GM23248 (cell line): ENCODE results near the gene MYO1H.

ENCODE experiments used
- EZH2 ChIP-seq: fragments of 200-600 bp; sonication (generic); IDR thresholded peaks from 2 replicates; pipeline ENCODE4 v1.6.1; 2018; ENCODE audit warnings: antibody characterized with exemption, mild to moderate bottlenecking; ENCODE audit not compliant: insufficient read depth, poor library complexity, severe bottlenecking
- EZH2phosphoT487 ChIP-seq: fragments of 200-600 bp; sonication (generic); IDR thresholded peaks from 2 replicates; pipeline ENCODE4 v1.6.1; 2018; ENCODE audit warnings: antibody characterized with exemption, moderate library complexity, mild to moderate bottlenecking, low read depth; ENCODE audit not compliant: insufficient read depth

GRCh38 chr12:109467978-109468676 lies 120.4 kb downstream of the MYO1H start:
- TF ChIP-seq EZH2 (no peak), EZH2phosphoT487 (no peak)
